SK-N-MC (cell line): Measurements from ENCODE around the gene CEACAM7.
"Not testable (repeated sequence)": the region's sequence is repeated elsewhere in the genome, so short reads cannot be mapped to it uniquely, and the experiment has no call there.

Experiments
- DNase-seq: peaks from one replicate; pipeline ENCODE4 v3.0.0-alpha.2; 2011; ENCODE audit warnings: low read depth, low spot score
- H3K27ac ChIP-seq: fragments of 200-600 bp; sonication (generic); 2 replicates; pipeline ENCODE4 v1.5.1; 2016; ENCODE audit warnings: mixed run types
- H3K36me3 ChIP-seq: fragments of 200-600 bp; sonication (generic); 2 replicates; pipeline ENCODE4 v1.6.1; 2017; ENCODE audit warnings: antibody characterized with exemption, low read length, mixed read lengths; ENCODE audit not compliant: insufficient read depth
- H3K4me3 ChIP-seq: fragments of 200-600 bp; sonication (generic); 2 replicates; pipeline ENCODE4 v1.5.1; 2016
- H3K9ac ChIP-seq: fragments of 200-600 bp; sonication (generic); 2 replicates; pipeline ENCODE4 v1.8.0; 2017; ENCODE audit warnings: mixed run types, mixed read lengths; ENCODE audit not compliant: insufficient read length
- H3K9me3 ChIP-seq: fragments of 200-600 bp; sonication (generic); 2 replicates; pipeline ENCODE4 v1.6.1; 2017; ENCODE audit warnings: low read depth, mild to moderate bottlenecking, antibody characterized with exemption, low read length, moderate library complexity, mixed read lengths
- EZH2 ChIP-seq: fragments of 200-600 bp; sonication (generic); IDR thresholded peaks from one replicate; pipeline ENCODE4 v1.6.1; 2017; ENCODE audit warnings: antibody characterized with exemption
- FOXP2 ChIP-seq: optimal IDR thresholded peaks from 2 replicates; pipeline ENCODE3; 2011; ENCODE audit warnings: mild to moderate bottlenecking, moderate library complexity; ENCODE audit not compliant: insufficient read depth; ENCODE audit errors: extremely low read length, control extremely low read depth
- POLR2AphosphoS5 ChIP-seq: IDR thresholded peaks from 2 replicates; pipeline ENCODE4 v1.6.1; 2012; ENCODE audit warnings: mild to moderate bottlenecking, low read depth, low read length, borderline replicate concordance

Gene CEACAM7

DNA sequence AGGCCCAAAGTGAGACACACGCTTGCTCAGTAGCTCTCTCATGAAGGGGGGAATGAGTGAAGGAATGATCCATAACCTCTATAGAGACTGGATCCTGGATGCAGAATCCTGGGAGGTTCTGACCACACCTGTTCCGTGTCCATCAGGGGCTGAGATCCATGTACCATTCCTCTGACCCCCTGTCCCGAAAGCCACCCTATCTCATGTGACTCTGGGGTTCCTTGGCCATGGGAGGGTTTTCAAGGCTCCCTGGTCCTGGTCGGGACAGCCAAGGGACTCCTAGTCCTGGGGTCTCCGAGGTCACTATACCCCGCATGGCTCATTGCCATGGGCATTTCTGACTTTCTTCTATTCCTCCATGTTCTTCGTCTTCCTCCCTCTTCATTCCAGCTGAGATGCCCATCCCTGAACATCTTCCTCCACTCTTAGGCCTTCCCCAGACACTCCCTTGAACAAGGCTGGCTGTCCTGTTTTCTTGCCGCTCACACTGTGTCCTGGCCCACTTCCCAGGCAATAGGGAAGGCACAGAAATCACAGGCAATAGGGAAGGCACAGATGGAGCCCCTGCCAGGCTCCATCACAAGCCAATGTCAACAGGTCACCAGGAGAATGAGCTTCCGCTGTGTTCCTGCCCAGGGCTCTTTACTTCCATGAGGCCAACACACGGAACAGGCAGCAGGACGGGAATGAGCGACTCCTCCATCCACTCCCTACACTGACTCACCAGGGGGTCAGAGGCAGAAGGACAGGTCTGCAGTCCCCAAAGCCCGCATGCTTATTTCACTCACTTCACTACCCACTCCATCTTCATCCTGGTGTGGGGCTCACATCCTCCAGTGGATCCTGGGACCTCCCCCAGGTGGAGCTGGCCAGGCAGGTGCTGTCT, 23.5 kb upstream of the CEACAM7 start:
- H3K9ac ChIP-seq = no peak overlapping the region
- no peaks in the 10 kb centered on the region for H3K36me3 ChIP-seq
- no peak for DNase-seq
- no peak overlapping the region for H3K27ac ChIP-seq
- no peaks in the 10 kb centered on the region for H3K9me3 ChIP-seq
- TF ChIP-seq FOXP2 (no peak), POLR2AphosphoS5 (no peak), EZH2 (no peak)
- H3K4me3 ChIP-seq = no peak overlapping the region

DNA sequence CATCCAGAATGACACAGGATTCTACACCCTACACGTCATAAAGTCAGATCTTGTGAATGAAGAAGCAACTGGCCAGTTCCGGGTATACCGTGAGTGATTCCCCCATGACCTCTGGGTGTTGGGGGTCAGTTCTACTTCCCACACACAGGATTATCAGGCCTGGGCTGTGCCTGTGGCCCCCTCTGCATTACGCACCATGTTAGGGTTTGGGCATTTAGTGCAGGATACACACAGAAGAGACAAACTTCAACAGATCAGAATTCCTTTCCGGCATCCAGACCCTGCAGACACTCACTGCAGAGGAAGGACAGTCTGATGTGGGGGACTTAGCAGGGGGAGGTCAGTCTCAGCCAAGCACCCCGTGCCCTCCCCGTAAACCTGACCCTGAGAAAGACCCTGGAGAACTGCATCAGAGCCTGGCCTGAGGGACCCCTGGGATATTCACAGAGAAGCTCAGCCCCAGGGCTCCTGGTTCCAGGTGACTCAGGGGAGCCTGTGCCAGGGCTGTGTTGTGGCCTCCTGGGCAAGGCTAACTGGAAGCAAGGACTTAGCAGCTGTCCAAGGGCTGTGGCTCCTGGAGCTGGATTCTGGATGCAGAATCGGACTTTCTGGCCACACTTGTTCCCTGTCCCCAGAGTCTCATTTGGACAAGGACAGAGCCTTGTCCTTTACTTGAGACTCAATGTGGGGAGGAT, 22.0 kb upstream of the CEACAM7 start:
- no peak for DNase-seq
- no peak overlapping the region for H3K4me3 ChIP-seq

DNA sequence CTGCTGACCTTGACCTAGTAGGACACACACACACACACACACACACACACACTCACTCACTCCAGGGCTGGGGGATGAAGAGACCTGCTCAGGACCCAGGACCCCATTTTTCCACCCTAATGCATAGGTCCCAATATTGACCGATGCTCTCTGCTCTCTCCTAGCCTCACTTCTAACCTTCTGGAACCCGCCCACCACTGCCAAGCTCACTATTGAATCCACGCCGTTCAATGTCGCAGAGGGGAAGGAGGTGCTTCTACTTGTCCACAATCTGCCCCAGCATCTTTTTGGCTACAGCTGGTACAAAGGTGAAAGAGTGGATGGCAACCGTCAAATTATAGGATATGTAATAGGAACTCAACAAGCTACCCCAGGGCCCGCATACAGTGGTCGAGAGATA, 21.4 kb upstream of the CEACAM7 start:
- not testable (repeated sequence) for DNase-seq, H3K9ac ChIP-seq, H3K36me3 ChIP-seq, H3K4me3 ChIP-seq, H3K27ac ChIP-seq, H3K9me3 ChIP-seq

More for the DNA sequence above, 22.0 kb upstream of the CEACAM7 start:
- TF ChIP-seq EZH2 (no peak), POLR2AphosphoS5 (no peak), FOXP2 (no peak)
- Histone ChIP-seq H3K27ac (no peak overlapping the region), H3K9me3 (no peaks in the 10 kb centered on the region), H3K36me3 (no peaks in the 10 kb centered on the region), H3K9ac (no peak overlapping the region)

DNA sequence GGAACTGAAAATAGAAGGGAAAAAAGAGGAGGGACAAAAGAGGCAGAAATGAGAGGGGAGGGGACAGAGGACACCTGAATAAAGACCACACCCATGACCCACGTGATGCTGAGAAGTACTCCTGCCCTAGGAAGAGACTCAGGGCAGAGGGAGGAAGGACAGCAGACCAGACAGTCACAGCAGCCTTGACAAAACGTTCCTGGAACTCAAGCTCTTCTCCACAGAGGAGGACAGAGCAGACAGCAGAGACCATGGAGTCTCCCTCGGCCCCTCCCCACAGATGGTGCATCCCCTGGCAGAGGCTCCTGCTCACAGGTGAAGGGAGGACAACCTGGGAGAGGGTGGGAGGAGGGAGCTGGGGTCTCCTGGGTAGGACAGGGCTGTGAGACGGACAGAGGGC, 20.4 kb upstream of the CEACAM7 start, which contains the start of gene CEACAM5:
TSS of gene CEACAM5 (plus strand) at position 146 of the 400 bp plus-strand sequence. CDS start at position 252, 106 bp downstream.
- no peak within 1 kb of the TSS for H3K27ac ChIP-seq
- TF ChIP-seq EZH2 = no peak
- no peak for TF ChIP-seq POLR2AphosphoS5
- no peak for TF ChIP-seq FOXP2
- no peak for DNase-seq
- no peak within 1 kb of the TSS for H3K9ac ChIP-seq
- no peaks in the 10 kb centered on the region for H3K9me3 ChIP-seq
- no peak within 1 kb of the TSS for H3K4me3 ChIP-seq
- H3K36me3 ChIP-seq = no peaks in the 10 kb centered on the region

DNA sequence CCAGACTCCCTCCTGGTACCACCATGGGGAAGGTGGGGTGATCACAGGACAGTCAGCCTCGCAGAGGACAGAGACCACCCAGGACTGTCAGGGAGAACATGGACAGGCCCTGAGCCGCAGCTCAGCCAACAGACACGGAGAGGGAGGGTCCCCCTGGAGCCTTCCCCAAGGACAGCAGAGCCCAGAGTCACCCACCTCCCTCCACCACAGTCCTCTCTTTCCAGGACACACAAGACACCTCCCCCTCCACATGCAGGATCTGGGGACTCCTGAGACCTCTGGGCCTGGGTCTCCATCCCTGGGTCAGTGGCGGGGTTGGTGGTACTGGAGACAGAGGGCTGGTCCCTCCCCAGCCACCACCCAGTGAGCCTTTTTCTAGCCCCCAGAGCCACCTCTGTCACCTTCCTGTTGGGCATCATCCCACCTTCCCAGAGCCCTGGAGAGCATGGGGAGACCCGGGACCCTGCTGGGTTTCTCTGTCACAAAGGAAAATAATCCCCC, 19.9 kb upstream of the CEACAM7 start:
- H3K27ac ChIP-seq = no peak overlapping the region

DNA sequence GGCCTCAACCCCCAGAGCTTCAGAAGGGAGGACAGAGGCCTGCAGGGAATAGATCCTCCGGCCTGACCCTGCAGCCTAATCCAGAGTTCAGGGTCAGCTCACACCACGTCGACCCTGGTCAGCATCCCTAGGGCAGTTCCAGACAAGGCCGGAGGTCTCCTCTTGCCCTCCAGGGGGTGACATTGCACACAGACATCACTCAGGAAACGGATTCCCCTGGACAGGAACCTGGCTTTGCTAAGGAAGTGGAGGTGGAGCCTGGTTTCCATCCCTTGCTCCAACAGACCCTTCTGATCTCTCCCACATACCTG, 19.4 kb upstream of the CEACAM7 start:
- TF ChIP-seq FOXP2 (no peak), EZH2 (no peak), POLR2AphosphoS5 (no peak)
- no peak overlapping the region for H3K27ac ChIP-seq
- H3K4me3 ChIP-seq = no peak overlapping the region
- no peaks in the 10 kb centered on the region for H3K9me3 ChIP-seq
- DNase-seq = no peak
- H3K9ac ChIP-seq = no peak overlapping the region
- H3K36me3 ChIP-seq = no peaks in the 10 kb centered on the region

More for the DNA sequence above, 19.9 kb upstream of the CEACAM7 start:
- no peaks in the 10 kb centered on the region for H3K9me3 ChIP-seq
- no peaks in the 10 kb centered on the region for H3K36me3 ChIP-seq
- TF ChIP-seq FOXP2 = no peak
- TF ChIP-seq POLR2AphosphoS5 = no peak
- TF ChIP-seq EZH2 = no peak
- H3K4me3 ChIP-seq = no peak overlapping the region
- no peak for DNase-seq
- no peak overlapping the region for H3K9ac ChIP-seq

DNA sequence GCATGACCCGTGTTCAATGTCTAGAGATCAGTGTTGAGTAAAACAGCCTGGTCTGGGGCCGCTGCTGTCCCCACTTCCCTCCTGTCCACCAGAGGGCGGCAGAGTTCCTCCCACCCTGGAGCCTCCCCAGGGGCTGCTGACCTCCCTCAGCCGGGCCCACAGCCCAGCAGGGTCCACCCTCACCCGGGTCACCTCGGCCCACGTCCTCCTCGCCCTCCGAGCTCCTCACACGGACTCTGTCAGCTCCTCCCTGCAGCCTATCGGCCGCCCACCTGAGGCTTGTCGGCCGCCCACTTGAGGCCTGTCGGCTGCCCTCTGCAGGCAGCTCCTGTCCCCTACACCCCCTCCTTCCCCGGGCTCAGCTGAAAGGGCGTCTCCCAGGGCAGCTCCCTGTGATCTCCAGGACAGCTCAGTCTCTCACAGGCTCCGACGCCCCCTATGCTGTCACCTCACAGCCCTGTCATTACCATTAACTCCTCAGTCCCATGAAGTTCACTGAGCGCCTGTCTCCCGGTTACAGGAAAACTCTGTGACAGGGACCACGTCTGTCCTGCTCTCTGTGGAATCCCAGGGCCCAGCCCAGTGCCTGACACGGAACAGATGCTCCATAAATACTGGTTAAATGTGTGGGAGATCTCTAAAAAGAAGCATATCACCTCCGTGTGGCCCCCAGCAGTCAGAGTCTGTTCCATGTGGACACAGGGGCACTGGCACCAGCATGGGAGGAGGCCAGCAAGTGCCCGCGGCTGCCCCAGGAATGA, 18.9 kb upstream of the CEACAM7 start:
- TF ChIP-seq EZH2 (no peak), POLR2AphosphoS5 (no peak), FOXP2 (no peak)
- Histone ChIP-seq H3K9ac (no peak overlapping the region), H3K9me3 (no peaks in the 10 kb centered on the region), H3K27ac (no peak overlapping the region), H3K4me3 (no peak overlapping the region), H3K36me3 (no peaks in the 10 kb centered on the region)
- no peak for DNase-seq
